ENCODE data around the gene PRPSAP1. TPM values are rescaled to one million over a fixed set of nuclear protein-coding genes. Genes with fewer than 3 reads are reported as not detected.
A peak's percentile ranks its signal among the peaks of the same experiment; 100 is the strongest.

PRPSAP1 gene
- 27.1 and 29.9 TPM in 2 replicates for total RNA-seq (2012; rRNA removed)

DNA sequence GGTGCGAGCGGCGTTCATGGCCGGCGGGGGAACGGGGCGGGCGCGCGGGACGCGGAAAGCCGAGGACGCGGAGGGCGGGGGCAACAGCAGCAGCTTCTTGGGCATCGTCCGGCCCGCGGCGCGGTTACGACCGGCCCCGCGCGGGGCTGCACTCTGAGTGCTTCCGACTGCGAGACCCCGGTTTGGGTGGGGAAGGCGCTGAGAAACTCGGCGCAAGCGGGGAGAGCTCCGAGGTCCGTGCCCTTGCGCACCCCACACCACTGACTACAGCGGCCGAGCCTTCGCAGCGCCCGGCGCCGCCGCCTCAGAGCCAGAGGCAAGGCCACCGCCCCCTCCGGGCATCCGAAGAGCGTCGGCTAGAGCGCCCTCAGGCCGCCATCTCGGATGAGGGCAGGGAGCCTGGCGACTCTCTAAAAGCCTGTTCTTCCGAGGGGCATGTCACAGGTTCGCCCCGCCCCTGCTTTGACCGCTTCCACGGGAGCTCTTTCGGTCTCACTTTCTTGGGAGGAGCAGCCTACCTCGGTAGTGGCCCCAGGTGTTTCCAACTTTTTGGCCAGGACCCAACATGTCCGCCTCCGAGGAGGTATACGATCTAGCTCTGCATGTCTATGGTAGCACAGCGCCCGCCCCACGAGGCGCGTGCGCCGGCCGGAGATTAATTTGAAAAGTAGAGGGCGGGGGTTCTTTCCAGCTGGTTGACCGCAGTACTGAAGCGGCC lies at the start of gene PRPSAP1:
Gene PRPSAP1 (minus strand): TSS at position 318 of the 718 bp plus-strand sequence. CDS start 213 bp downstream, at position 105.
- Histone ChIP-seq H3K27me3 (ENCODE audit: control insufficient read depth, insufficient read depth, low read length) (no peaks in the 10 kb centered on the region), H3K9ac (ENCODE audit: low read depth, low read length) (peak within 1 kb of the TSS; percentile 98), H3K9me3 (replicated peaks; ENCODE audit: low read length) (no peaks in the 10 kb centered on the region), H3K4me1 (ENCODE audit: control insufficient read depth, insufficient read depth, low read length) (peaks cover 14% of the 10 kb centered on the region), H3K4me2 (ENCODE audit: low read length) (peak within 1 kb of the TSS; percentile 99), H3K36me3 (ENCODE audit: insufficient read depth, low read length) (no peaks in the 10 kb centered on the region), H3K4me3 (ENCODE audit: low read length) (peak within 1 kb of the TSS; percentile 87)

DNA sequence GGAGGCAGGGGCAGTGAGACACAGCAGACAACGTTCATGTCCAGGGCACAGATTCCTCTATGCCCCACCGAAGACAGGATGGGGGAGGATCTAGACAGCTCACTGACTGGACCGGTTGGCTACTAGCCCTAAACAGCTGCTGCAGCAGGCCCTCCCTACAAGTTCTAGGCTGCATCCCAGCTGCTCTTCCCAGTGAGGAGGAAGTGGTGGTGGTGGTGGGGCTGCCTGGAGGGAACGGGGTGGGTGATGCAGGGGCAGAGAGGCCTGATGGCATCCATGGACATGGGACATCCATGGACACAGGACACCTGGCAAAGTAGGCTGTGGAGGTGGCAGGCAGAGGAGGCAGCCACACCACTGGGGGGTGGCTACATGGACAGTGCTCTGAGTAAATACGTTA lies 49.0 kb upstream of the PRPSAP1 start:
- H3K9me3 ChIP-seq (replicated peaks; ENCODE audit: low read length) = no peaks in the 10 kb centered on the region
- no peak overlapping the region for H3K4me2 ChIP-seq (ENCODE audit: low read length)
- no peak overlapping the region for H3K9ac ChIP-seq (ENCODE audit: low read depth, low read length)
- H3K36me3 ChIP-seq (ENCODE audit: insufficient read depth, low read length) = peaks cover 56% of the 10 kb centered on the region
- no peak overlapping the region for H3K4me3 ChIP-seq (ENCODE audit: low read length)
- H3K4me1 ChIP-seq (ENCODE audit: control insufficient read depth, insufficient read depth, low read length) = peaks cover 6% of the 10 kb centered on the region
- no peaks in the 10 kb centered on the region for H3K27me3 ChIP-seq (ENCODE audit: control insufficient read depth, insufficient read depth, low read length)

DNA sequence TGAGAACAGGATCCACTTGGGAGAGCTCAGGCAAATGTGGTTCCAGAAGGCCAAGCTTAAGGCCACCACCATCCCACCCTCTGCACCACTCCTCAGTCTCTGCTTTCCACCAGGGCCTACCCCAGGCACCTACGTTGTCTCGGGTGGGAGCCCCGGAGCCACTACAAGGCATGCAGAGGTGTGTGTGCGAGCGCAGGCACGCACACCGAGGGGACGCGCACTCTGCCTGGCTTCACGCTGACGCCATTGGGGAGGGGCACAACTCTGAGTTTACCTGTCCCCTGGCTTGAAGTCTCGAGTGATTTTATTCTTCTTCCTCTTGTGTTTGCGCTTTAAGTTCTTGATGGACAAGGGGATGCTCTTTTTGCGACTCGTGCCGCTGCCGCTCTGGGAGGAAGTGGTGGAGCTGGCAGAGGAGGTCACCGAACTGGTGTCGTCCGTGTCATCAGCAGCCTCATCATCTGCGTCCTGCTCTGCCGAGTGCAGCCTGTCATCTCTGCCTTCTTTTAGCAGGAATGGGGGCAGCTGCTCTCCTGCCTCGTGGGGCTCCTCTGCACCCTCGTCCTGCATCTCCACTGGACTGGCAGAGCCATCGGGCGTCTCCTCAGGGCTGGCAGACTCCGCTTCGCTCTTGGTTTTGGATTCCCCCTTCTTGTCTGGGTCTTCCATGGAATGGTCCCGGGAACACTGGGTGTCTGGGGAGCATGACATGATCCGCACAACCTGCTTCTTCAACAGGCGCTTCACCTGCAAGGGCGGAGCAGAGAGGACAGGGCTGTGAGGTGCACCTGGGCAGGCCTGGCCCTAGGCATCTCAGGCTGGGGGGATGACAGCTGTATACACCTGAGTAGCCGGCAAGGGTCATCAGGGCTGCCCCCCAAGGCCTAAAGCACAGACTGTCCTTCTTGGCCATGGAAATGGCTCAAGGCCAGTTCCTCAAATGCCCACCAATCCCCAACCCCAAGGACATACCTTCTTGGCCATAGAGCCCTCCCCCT lies 45.8 kb upstream of the PRPSAP1 start:
- H3K4me2 ChIP-seq (ENCODE audit: low read length) = no peak overlapping the region
- no peaks in the 10 kb centered on the region for H3K4me1 ChIP-seq (ENCODE audit: control insufficient read depth, insufficient read depth, low read length)
- H3K36me3 ChIP-seq (ENCODE audit: insufficient read depth, low read length) = peaks cover 73% of the 10 kb centered on the region
- H3K9me3 ChIP-seq (replicated peaks; ENCODE audit: low read length) = no peaks in the 10 kb centered on the region
- H3K4me3 ChIP-seq (ENCODE audit: low read length) = no peak overlapping the region
- no peak overlapping the region for H3K9ac ChIP-seq (ENCODE audit: low read depth, low read length)
- no peaks in the 10 kb centered on the region for H3K27me3 ChIP-seq (ENCODE audit: control insufficient read depth, insufficient read depth, low read length)

DNA sequence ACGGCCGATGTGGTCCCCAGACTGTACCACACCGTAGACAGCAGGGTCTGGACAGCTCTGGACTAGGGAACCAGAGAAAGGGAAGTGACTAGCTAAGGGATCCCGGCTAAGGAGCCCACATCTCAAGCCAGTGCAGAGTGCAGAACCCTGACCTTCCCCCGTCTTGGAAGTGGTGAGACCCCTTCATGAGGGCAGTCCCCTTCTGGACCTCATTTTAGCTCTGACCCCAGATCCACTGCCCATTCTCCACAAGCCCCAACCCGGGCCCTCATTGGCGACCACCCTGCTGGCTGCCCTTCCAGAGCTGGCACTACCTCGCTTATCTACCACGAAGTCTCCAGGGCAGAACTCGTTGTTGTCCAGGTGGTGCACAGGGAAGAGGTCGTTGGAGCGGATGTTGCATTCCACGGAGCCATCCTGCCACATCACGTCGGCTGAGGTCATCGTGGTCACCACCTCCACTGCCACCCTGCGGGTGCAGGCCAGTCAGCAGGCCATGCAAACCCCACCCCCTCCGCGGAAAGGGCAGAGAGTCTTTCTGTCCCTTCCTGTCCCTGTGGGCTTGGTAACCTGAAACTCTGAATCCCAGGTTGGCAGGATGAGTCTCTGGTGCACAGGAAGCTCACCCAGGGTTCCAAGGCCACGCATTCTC lies 44.9 kb upstream of the PRPSAP1 start:
- no peak overlapping the region for H3K9ac ChIP-seq (ENCODE audit: low read depth, low read length)
- no peaks in the 10 kb centered on the region for H3K4me1 ChIP-seq (ENCODE audit: control insufficient read depth, insufficient read depth, low read length)
- H3K4me2 ChIP-seq (ENCODE audit: low read length) = no peak overlapping the region
- H3K27me3 ChIP-seq (ENCODE audit: control insufficient read depth, insufficient read depth, low read length) = no peaks in the 10 kb centered on the region
- H3K4me3 ChIP-seq (ENCODE audit: low read length) = no peak overlapping the region
- no peaks in the 10 kb centered on the region for H3K9me3 ChIP-seq (replicated peaks; ENCODE audit: low read length)
- H3K36me3 ChIP-seq (ENCODE audit: insufficient read depth, low read length) = peaks cover 72% of the 10 kb centered on the region

- Histone ChIP-seq H3K36me3 (ENCODE audit: insufficient read depth, low read length) (peaks cover 72% of the 10 kb centered on the region), H3K4me1 (ENCODE audit: control insufficient read depth, insufficient read depth, low read length) (no peaks in the 10 kb centered on the region), H3K9me3 (replicated peaks; ENCODE audit: low read length) (no peaks in the 10 kb centered on the region), H3K27me3 (ENCODE audit: control insufficient read depth, insufficient read depth, low read length) (no peaks in the 10 kb centered on the region), H3K4me3 (ENCODE audit: low read length) (no peak overlapping the region), H3K9ac (ENCODE audit: low read depth, low read length) (no peak overlapping the region), H3K4me2 (ENCODE audit: low read length) (no peak overlapping the region)
Observed at GRCh38 chr17:76397687-76398522, 44.2 kb upstream of the PRPSAP1 start.

DNA sequence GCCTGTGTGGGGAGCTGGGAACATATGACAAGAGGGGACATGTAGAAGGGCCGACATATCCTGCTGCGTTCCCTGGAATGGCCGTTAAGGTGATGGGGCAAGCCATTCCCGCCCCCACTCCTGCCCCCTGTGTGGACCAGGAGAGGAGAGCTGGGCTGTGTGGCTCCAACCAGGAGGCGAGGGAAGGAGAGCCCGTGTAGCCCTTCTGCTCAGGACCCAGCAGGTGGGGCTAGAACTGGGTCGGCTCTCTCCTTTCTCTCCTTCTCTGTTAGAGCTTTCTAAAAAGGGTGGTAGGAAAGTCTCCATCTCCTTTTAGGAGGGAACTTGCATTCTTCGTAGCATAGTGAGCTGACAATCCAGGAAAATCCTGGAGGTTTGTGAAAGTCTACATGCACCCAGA lies 43.5 kb upstream of the PRPSAP1 start:
- Histone ChIP-seq H3K27me3 (ENCODE audit: control insufficient read depth, insufficient read depth, low read length) (no peaks in the 10 kb centered on the region), H3K9ac (ENCODE audit: low read depth, low read length) (no peak overlapping the region), H3K9me3 (replicated peaks; ENCODE audit: low read length) (no peaks in the 10 kb centered on the region), H3K36me3 (ENCODE audit: insufficient read depth, low read length) (peaks cover 68% of the 10 kb centered on the region), H3K4me1 (ENCODE audit: control insufficient read depth, insufficient read depth, low read length) (no peaks in the 10 kb centered on the region), H3K4me2 (ENCODE audit: low read length) (no peak overlapping the region), H3K4me3 (ENCODE audit: low read length) (no peak overlapping the region)

DNA sequence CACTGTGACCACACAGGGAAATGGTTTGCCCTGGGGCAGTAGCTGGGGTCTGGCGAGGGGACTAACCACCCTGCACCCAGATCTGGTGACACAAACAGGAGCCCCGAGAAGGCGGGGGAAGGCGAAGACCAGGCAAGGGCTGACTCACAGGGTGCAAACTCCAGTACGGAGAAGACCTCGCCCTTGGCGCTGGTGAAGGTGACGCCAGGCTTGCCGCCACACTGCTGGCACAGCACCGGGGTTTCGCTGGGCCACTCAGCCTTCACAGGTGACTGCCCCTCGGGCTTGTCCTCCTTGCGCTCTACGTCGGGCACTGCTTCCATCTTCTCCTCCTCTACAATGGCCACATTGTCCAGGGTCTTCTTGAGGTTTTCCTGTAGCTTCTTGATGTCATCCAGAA lies 42.3 kb upstream of the PRPSAP1 start:
- Histone ChIP-seq H3K36me3 (ENCODE audit: insufficient read depth, low read length) (peaks cover 68% of the 10 kb centered on the region), H3K27me3 (ENCODE audit: control insufficient read depth, insufficient read depth, low read length) (no peaks in the 10 kb centered on the region), H3K4me1 (ENCODE audit: control insufficient read depth, insufficient read depth, low read length) (no peaks in the 10 kb centered on the region), H3K9me3 (replicated peaks; ENCODE audit: low read length) (no peaks in the 10 kb centered on the region), H3K9ac (ENCODE audit: low read depth, low read length) (no peak overlapping the region), H3K4me2 (ENCODE audit: low read length) (no peak overlapping the region), H3K4me3 (ENCODE audit: low read length) (no peak overlapping the region)

GRCh38 chr17:76394166-76394565 lies 40.5 kb upstream of the PRPSAP1 start:
- H3K4me2 ChIP-seq (ENCODE audit: low read length) = no peak overlapping the region
- no peaks in the 10 kb centered on the region for H3K9me3 ChIP-seq (replicated peaks; ENCODE audit: low read length)
- H3K4me3 ChIP-seq (ENCODE audit: low read length) = no peak overlapping the region
- H3K36me3 ChIP-seq (ENCODE audit: insufficient read depth, low read length) = peaks cover 65% of the 10 kb centered on the region
- no peaks in the 10 kb centered on the region for H3K4me1 ChIP-seq (ENCODE audit: control insufficient read depth, insufficient read depth, low read length)
- no peak overlapping the region for H3K9ac ChIP-seq (ENCODE audit: low read depth, low read length)
- H3K27me3 ChIP-seq (ENCODE audit: control insufficient read depth, insufficient read depth, low read length) = no peaks in the 10 kb centered on the region

DNA sequence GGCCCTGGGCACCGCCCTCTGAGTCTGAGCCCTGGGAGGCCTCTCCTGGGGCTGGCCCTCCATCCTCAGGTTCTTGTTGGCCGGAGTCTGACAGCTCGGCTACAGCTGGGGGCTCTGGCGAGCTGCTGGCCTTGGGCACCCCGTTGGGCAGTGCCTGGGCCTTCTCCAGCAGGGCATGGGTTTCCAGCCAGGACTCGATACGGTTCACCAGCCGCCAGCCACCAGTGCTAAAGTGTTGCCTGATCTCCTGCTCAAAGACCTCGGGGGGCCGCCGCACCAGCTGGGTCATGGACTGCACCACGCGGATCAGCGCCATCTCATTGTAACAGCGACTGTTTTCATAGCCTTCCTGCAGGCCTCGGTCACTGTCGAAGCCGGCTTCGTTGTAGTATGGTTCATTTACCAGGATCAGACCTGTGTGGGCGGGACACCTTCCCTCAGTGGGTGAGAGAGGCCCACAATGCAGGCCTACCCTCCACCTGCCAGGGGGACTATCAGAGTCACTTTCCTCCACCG lies 37.5 kb upstream of the PRPSAP1 start:
- H3K27me3 ChIP-seq (ENCODE audit: control insufficient read depth, insufficient read depth, low read length) = no peaks in the 10 kb centered on the region
- H3K4me2 ChIP-seq (ENCODE audit: low read length) = no peak overlapping the region
- H3K36me3 ChIP-seq (ENCODE audit: insufficient read depth, low read length) = peaks cover 57% of the 10 kb centered on the region
- peaks cover 18% of the 10 kb centered on the region for H3K4me1 ChIP-seq (ENCODE audit: control insufficient read depth, insufficient read depth, low read length)
- H3K9me3 ChIP-seq (replicated peaks; ENCODE audit: low read length) = no peaks in the 10 kb centered on the region
- H3K9ac ChIP-seq (ENCODE audit: low read depth, low read length) = no peak overlapping the region
- no peak overlapping the region for H3K4me3 ChIP-seq (ENCODE audit: low read length)

DNA sequence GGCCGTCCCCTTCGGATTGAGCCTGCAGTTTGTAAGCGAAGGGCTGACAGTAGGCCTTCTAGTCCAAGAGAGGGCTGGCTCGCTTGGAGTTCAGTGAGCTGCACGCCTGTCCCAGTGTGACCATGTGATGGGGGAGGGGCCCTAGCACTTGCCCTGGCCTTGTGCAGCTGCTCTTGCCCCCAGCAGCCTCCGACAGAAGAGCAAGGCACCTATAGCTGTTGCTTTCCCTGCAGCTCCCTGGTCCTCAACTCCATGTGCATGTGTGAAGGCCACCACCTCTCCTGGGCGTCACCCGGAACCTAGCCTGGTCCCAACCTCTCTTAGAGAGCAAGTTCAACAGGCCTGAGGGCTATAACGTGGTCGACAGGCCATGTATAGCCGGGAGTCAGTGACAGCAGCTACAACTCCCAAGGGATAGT lies 36.3 kb upstream of the PRPSAP1 start:
- peaks cover 23% of the 10 kb centered on the region for H3K4me1 ChIP-seq (ENCODE audit: control insufficient read depth, insufficient read depth, low read length)
- no peaks in the 10 kb centered on the region for H3K9me3 ChIP-seq (replicated peaks; ENCODE audit: low read length)
- H3K36me3 ChIP-seq (ENCODE audit: insufficient read depth, low read length) = peaks cover 53% of the 10 kb centered on the region
- no peak overlapping the region for H3K4me2 ChIP-seq (ENCODE audit: low read length)
- H3K4me3 ChIP-seq (ENCODE audit: low read length) = no peak overlapping the region
- H3K27me3 ChIP-seq (ENCODE audit: control insufficient read depth, insufficient read depth, low read length) = no peaks in the 10 kb centered on the region
- H3K9ac ChIP-seq (ENCODE audit: low read depth, low read length) = no peak overlapping the region

All from skeletal muscle satellite cell (primary cell).